ENCODE measurements around the gene APOBEC3B. TPM values are rescaled to one million over a fixed set of nuclear protein-coding genes. Genes with fewer than 3 reads are reported as not detected.

The APOBEC3B gene
- total RNA-seq, 3 donors from 2014 or later, result 0.33 to 2.2 TPM; not detected in 1

DNA sequence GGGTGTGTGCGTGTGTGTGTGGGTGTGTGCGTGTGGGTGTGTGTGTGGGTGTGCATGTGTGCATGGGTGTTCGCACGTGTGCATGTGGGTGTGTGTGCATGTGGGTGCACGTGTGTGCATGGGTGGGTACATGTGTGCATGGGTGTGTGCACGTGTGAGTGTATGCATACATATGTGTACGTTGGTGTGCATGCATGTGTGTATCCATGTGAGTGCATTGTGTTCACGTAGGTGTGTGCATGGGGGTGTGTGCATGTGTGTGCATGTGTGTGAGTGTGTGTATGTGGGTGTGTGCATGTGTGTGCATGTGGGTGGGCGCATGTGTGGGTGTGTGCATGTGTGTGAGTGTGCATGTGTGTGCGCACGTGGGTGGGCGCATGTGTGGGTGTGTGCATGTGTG, 44.6 kb upstream of the APOBEC3B start:
- Histone ChIP-seq H3K4me3 (no peak overlapping the region), H3K27me3 (no peaks in the 10 kb centered on the region), H3K9me3 (no peaks in the 10 kb centered on the region), H3K36me3 (no peaks in the 10 kb centered on the region), H3K27ac (no peak overlapping the region), H3K4me1 (no peaks in the 10 kb centered on the region)
- intact Hi-C loops (cut with DNase I; ENCODE audit: low total_unique reads), result no loop called here
- TF ChIP-seq, protein P1, sequence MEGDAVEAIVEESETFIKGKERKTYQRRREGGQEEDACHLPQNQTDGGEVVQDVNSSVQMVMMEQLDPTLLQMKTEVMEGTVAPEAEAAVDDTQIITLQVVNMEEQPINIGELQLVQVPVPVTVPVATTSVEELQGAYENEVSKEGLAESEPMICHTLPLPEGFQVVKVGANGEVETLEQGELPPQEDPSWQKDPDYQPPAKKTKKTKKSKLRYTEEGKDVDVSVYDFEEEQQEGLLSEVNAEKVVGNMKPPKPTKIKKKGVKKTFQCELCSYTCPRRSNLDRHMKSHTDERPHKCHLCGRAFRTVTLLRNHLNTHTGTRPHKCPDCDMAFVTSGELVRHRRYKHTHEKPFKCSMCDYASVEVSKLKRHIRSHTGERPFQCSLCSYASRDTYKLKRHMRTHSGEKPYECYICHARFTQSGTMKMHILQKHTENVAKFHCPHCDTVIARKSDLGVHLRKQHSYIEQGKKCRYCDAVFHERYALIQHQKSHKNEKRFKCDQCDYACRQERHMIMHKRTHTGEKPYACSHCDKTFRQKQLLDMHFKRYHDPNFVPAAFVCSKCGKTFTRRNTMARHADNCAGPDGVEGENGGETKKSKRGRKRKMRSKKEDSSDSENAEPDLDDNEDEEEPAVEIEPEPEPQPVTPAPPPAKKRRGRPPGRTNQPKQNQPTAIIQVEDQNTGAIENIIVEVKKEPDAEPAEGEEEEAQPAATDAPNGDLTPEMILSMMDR (IDR thresholded peaks at IDR 0.05), result no peak
- TF ChIP-seq POLR2AphosphoS5 (IDR thresholded peaks at IDR 0.05) (no peak), POLR2A (IDR thresholded peaks at IDR 0.05) (no peak)
- no peak for DNase-seq (ENCODE audit: low spot score in 2 of 2)

DNA sequence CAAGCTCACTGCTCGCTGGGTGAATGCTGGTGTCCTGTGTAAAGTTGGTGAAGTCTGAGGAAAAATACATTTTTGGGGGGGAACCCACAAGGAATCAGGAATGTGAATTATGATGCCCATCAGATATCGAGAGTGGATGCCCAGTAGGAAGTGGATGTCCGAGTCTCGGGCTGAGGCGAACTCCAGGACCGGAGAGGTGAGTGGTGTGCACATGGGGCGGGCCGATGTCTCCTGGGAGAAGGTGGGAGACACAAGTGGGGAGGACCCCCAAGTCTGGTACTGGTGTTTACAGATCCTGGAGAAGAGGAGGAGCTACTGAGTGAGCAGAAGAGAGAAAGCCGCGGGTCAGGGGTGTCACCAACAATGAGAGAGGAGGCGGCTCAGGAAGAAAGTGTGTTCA, 43.9 kb upstream of the APOBEC3B start:
- intact Hi-C loops (cut with DNase I; ENCODE audit: low total_unique reads), result no loop called here
- Histone ChIP-seq H3K36me3 (no peaks in the 10 kb centered on the region), H3K27me3 (no peaks in the 10 kb centered on the region), H3K27ac (no peak overlapping the region), H3K9me3 (no peaks in the 10 kb centered on the region), H3K4me1 (no peaks in the 10 kb centered on the region), H3K4me3 (no peak overlapping the region)
- DNase-seq (ENCODE audit: low spot score in 2 of 2), result no peak
- TF ChIP-seq POLR2AphosphoS5 (IDR thresholded peaks at IDR 0.05) (no peak), POLR2A (IDR thresholded peaks at IDR 0.05) (no peak)
- TF ChIP-seq, protein P1 (IDR thresholded peaks at IDR 0.05), result no peak

DNA sequence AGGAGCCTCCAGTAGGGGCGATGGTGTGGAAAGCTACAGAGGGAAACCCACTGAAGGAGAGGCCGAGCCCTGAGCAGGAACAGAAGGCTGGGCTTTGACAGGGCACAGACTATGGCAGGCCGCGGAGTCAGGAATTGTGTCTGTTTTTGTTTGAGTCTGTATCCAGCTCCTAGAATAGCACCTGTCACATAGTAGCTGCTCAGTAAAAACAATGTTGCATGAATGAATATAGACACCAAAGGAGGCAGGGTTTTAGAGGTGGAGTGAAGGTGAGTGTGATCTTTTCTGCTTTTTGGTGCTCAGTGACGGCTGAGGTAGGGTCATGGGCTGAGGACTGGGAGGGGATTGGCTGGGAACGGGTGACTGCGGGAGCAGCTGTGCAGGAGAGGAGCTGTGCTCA, 43.2 kb upstream of the APOBEC3B start:
- no peaks in the 10 kb centered on the region for H3K36me3 ChIP-seq
- TF ChIP-seq POLR2A (IDR thresholded peaks at IDR 0.05), result no peak
- no peak for TF ChIP-seq POLR2AphosphoS5 (IDR thresholded peaks at IDR 0.05)
- TF ChIP-seq, protein P1 (IDR thresholded peaks at IDR 0.05), result no peak
- H3K4me1 ChIP-seq, result no peaks in the 10 kb centered on the region
- H3K27ac ChIP-seq, result no peak overlapping the region
- DNase-seq (ENCODE audit: low spot score in 2 of 2), result no peak
- H3K4me3 ChIP-seq, result no peak overlapping the region
- no peaks in the 10 kb centered on the region for H3K27me3 ChIP-seq
- no peaks in the 10 kb centered on the region for H3K9me3 ChIP-seq
- intact Hi-C loops (cut with DNase I; ENCODE audit: low total_unique reads), result no loop called here

DNA sequence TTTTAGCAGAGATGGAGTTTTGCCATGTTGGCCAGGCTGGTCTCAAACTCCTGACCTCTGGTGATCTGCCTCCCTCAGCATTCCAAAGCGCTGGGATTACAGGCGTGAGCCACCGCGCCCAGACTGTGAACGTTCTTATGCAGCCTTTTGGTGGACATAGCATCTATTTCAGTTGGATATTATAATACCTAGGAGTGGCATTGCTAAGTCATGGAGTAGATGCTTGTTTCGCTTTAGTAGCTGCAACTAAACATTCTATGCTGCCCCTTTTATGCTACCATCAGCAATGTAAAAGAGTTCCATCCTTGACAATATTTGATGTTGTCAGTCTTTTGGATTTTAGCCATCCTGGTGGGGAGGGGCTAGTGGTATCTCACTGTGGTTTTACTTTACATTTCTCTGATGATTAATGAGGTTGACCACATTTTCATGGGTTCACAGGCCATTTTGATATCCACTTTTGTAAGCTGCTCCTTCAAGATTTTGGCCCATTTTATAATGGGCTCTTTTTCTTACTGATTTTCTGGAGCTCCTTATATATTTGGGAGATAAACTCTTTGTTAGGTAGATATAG, 41.2 kb upstream of the APOBEC3B start:
- H3K4me3 ChIP-seq, result no peak overlapping the region
- H3K9me3 ChIP-seq, result no peaks in the 10 kb centered on the region
- H3K36me3 ChIP-seq, result no peaks in the 10 kb centered on the region
- TF ChIP-seq, protein P1 (IDR thresholded peaks at IDR 0.05), result no peak
- no peak for TF ChIP-seq POLR2AphosphoS5 (IDR thresholded peaks at IDR 0.05)
- no peak for TF ChIP-seq POLR2A (IDR thresholded peaks at IDR 0.05)
- H3K4me1 ChIP-seq, result no peaks in the 10 kb centered on the region
- no peak overlapping the region for H3K27ac ChIP-seq
- peaks cover 0 to 2% of the 10 kb centered on the region in 2 donors for H3K27me3 ChIP-seq
- intact Hi-C loops (cut with DNase I; ENCODE audit: low total_unique reads), result no loop called here
- DNase-seq (ENCODE audit: low spot score in 2 of 2), result peak; percentile 8 to 43

DNA sequence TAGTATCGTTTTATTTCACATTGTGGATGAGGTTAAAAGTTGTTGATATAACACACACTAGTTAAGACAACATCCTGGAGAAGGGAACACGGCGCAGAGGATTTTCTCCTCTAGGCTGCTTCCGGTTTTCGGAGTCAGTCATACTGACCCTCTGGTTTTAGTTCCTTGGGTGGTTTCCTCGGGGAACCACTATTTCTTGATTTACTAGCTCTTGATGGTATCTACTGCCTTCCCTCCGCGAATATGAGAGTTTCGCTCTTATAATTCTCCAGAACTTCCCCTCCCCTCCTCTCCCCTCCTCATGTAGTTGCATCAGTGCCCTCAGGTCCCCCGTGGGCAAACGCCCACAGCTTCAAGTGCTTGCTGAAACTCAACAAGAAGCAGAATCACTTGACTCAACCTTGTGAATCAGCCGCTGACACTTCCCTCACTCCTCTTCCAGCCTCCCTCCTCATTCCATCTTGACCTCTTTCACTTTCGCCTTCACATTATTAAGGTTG, 40.6 kb upstream of the APOBEC3B start:
- TF ChIP-seq POLR2AphosphoS5 (IDR thresholded peaks at IDR 0.05) (no peak), POLR2A (IDR thresholded peaks at IDR 0.05) (no peak)
- TF ChIP-seq, protein P1 (IDR thresholded peaks at IDR 0.05), result no peak
- Histone ChIP-seq H3K36me3 (no peaks in the 10 kb centered on the region), H3K27me3 (peaks cover 0 to 2% of the 10 kb centered on the region in 2 donors), H3K4me1 (no peaks in the 10 kb centered on the region), H3K9me3 (no peaks in the 10 kb centered on the region), H3K27ac (no peak overlapping the region), H3K4me3 (peak overlapping the region in 1 of 3 donors; percentile 10)
- DNase-seq (ENCODE audit: low spot score in 2 of 2), result peak in 1 of 2 donors; percentile 16
- intact Hi-C loops (cut with DNase I; ENCODE audit: low total_unique reads), result no loop called here

Measured in breast epithelium (tissue), 4 donors.